ENCODE results near the gene VSIR. TPM values are rescaled to one million over a fixed set of nuclear protein-coding genes. Genes with fewer than 3 reads are reported as not detected.

VSIR gene
- polyA plus RNA-seq, 1 of the 3 experiments (the other 2 are of a cell fraction), result 11.3 TPM

- POLR2A ChIA-PET, result no interaction called here
- Histone ChIP-seq H2AFZ (ENCODE audit: low read depth) (no peak overlapping the region), H3K9ac (no peak overlapping the region), H3K79me2 (ENCODE audit: insufficient read depth) (no peaks in the 10 kb centered on the region), H3K4me2 (no peak overlapping the region), H3K27ac (ENCODE audit: low read depth in 2 of 2, low read length in 1 of 2) (peak overlapping the region in 1 of 2 experiments; percentile 9; a peak in 1 of 4 replicates), H3K36me3 (replicated peaks in 1 of 2; ENCODE audit: control insufficient read depth in 1 of 2, insufficient read depth in 2 of 2, low read length in 1 of 2) (no peaks in the 10 kb centered on the region), H3K4me3 (ENCODE audit: low read depth in 2 of 2, low read length in 1 of 2) (no peak overlapping the region), H4K20me1 (ENCODE audit: insufficient read depth) (no peaks in the 10 kb centered on the region), H3K4me1 (ENCODE audit: control insufficient read depth in 1 of 2, insufficient read depth in 2 of 2, low read depth in 1 of 2, low read length in 1 of 2) (peaks cover 0 to 32% of the 10 kb centered on the region in 2 experiments; a peak in 1 of 4 replicates), H3K9me3 (no peaks in the 10 kb centered on the region), H3K9me2 (no peaks in the 10 kb centered on the region), H3F3A (replicated peaks; ENCODE audit: insufficient read depth) (no peaks in the 10 kb centered on the region), H3K27me3 (ENCODE audit: insufficient read depth) (no peaks in the 10 kb centered on the region; the same call in 1 of the 2 replicates)
- WGBS (ENCODE audit: low lambda C conversion rate), result 81% methylated on average over 2 of the region's 2 CpGs
- CTCF ChIA-PET, result interaction anchor here (1.1 to 2.0 kb wide), 4 partner anchors 11 to 37 kb away, joined by 3 to 5 read pairs (median 4); partner anchors contain the start of gene VSIR
- no peak for DNase-seq
- no peak for TF ChIP-seq MEF2A (IDR thresholded peaks at IDR 0.05; ENCODE audit: borderline replicate concordance, low read depth)
- no peak for TF ChIP-seq TCF12 (IDR thresholded peaks at IDR 0.05)
- no peak for TF ChIP-seq POLR2AphosphoS5 (IDR thresholded peaks at IDR 0.05; ENCODE audit: low read depth, low read length)
- no peak for TF ChIP-seq IRF3 (IDR thresholded peaks at IDR 0.05; ENCODE audit: low read depth, low read length)
- TF ChIP-seq, protein P1, sequence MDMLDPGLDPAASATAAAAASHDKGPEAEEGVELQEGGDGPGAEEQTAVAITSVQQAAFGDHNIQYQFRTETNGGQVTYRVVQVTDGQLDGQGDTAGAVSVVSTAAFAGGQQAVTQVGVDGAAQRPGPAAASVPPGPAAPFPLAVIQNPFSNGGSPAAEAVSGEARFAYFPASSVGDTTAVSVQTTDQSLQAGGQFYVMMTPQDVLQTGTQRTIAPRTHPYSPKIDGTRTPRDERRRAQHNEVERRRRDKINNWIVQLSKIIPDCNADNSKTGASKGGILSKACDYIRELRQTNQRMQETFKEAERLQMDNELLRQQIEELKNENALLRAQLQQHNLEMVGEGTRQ (IDR thresholded peaks at IDR 0.05; ENCODE audit: borderline replicate concordance, low read depth, low read length), result no peak
- TF ChIP-seq ELF1 (IDR thresholded peaks at IDR 0.05), result no peak
- TF ChIP-seq SMC3 (IDR thresholded peaks at IDR 0.05; ENCODE audit: low read depth, low read length), result no peak
- TF ChIP-seq CTCF (IDR thresholded peaks at IDR 0.05), result no peak
- TF ChIP-seq FOXJ3 (CRISPR knock-in tag; IDR thresholded peaks at IDR 0.05), result no peak
- TF ChIP-seq RXRA (IDR thresholded peaks at IDR 0.05; ENCODE audit: borderline replicate concordance, low read depth), result no peak
- no peak for TF ChIP-seq FOSL2 (IDR thresholded peaks at IDR 0.05; ENCODE audit: borderline replicate concordance, low read depth)
- TF ChIP-seq SIN3A (IDR thresholded peaks at IDR 0.05; ENCODE audit: borderline replicate concordance, low read depth, low read length), result no peak
- no peak for TF ChIP-seq NFIC (IDR thresholded peaks at IDR 0.05; ENCODE audit: borderline replicate concordance)
- no peak for TF ChIP-seq FOXM1 (IDR thresholded peaks at IDR 0.05; ENCODE audit: low read depth)
- TF ChIP-seq TEAD4 (IDR thresholded peaks at IDR 0.05; ENCODE audit: borderline replicate concordance, insufficient read depth), result no peak
- TF ChIP-seq TAF1 (IDR thresholded peaks at IDR 0.05; ENCODE audit: borderline replicate concordance, low read depth, low read length), result no peak
- TF ChIP-seq EP300 (IDR thresholded peaks at IDR 0.05; ENCODE audit: borderline replicate concordance in 1 of 2, low read depth in 1 of 2, low read length in 1 of 2), result no peak
- TF ChIP-seq MXI1 (IDR thresholded peaks at IDR 0.05; ENCODE audit: low read depth, low read length), result no peak
- TF ChIP-seq, protein P2, sequence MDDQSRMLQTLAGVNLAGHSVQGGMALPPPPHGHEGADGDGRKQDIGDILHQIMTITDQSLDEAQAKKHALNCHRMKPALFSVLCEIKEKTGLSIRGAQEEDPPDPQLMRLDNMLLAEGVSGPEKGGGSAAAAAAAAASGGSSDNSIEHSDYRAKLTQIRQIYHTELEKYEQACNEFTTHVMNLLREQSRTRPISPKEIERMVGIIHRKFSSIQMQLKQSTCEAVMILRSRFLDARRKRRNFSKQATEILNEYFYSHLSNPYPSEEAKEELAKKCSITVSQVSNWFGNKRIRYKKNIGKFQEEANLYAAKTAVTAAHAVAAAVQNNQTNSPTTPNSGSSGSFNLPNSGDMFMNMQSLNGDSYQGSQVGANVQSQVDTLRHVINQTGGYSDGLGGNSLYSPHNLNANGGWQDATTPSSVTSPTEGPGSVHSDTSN (IDR thresholded peaks at IDR 0.05), result no peak
Observed at GRCh38 chr10:71736570-71736952, 36.8 kb downstream of the VSIR start.
